Ishikawa (cell line): Measurements from ENCODE around the gene PFDN5.

Source experiments
- CEBPB ChIP-seq: IDR thresholded peaks from 2 replicates; pipeline ENCODE4 v1.6.1; 2012
- CREB1 ChIP-seq: IDR thresholded peaks from 2 replicates; pipeline ENCODE4 v1.6.1; 2012; ENCODE audit warnings: low read depth
- EGR1 ChIP-seq: IDR thresholded peaks from 2 replicates; pipeline ENCODE4 v1.6.1; 2012
- EP300 ChIP-seq: IDR thresholded peaks from 2 replicates; pipeline ENCODE4 v1.6.1; 2012; ENCODE audit warnings: borderline replicate concordance
- FOXM1 ChIP-seq: IDR thresholded peaks from 2 replicates; pipeline ENCODE4 v1.6.1; 2012; ENCODE audit warnings: low read depth, borderline replicate concordance
- MAX ChIP-seq: IDR thresholded peaks from 2 replicates; pipeline ENCODE4 v1.6.1; 2012
- NFIC ChIP-seq: IDR thresholded peaks from 2 replicates; pipeline ENCODE4 v1.6.1; 2012
- RAD21 ChIP-seq: IDR thresholded peaks from 2 replicates; pipeline ENCODE4 v1.6.1; 2012; ENCODE audit warnings: low read depth
- REST ChIP-seq: IDR thresholded peaks from 2 replicates; pipeline ENCODE4 v1.6.1; 2012; ENCODE audit warnings: low read depth, mild to moderate bottlenecking
- TAF1 ChIP-seq: IDR thresholded peaks from 2 replicates; pipeline ENCODE4 v1.6.1; 2012; ENCODE audit warnings: low read depth, mild to moderate bottlenecking
- TCF12 ChIP-seq: IDR thresholded peaks from 2 replicates; pipeline ENCODE4 v1.6.1; 2012; ENCODE audit warnings: low read depth
- TEAD4 ChIP-seq: IDR thresholded peaks from 2 replicates; pipeline ENCODE4 v1.6.1; 2012
- USF1 ChIP-seq: IDR thresholded peaks from 2 replicates; pipeline ENCODE4 v1.6.1; 2012
- YY1 ChIP-seq: IDR thresholded peaks from 2 replicates; pipeline ENCODE4 v1.6.1; 2012; ENCODE audit warnings: low read depth
- ZBTB7A ChIP-seq: IDR thresholded peaks from 2 replicates; pipeline ENCODE4 v1.6.1; 2012; ENCODE audit warnings: low read depth

PFDN5 gene

GRCh38 chr12:53302903-53303302, 7.6 kb downstream of the PFDN5 start:
- TF ChIP-seq YY1 (no peak), RAD21 (no peak), EGR1 (no peak), REST (no peak), TCF12 (no peak), CEBPB (no peak), ZBTB7A (no peak), FOXM1 (no peak), TEAD4 (no peak)

- no peak for TF ChIP-seq NFIC
- TF ChIP-seq FOXM1: no peak
- no peak for TF ChIP-seq ZBTB7A
- no peak for TF ChIP-seq CEBPB
- TF ChIP-seq CREB1: no peak
- TF ChIP-seq EGR1: no peak
- no peak for TF ChIP-seq YY1
- TF ChIP-seq TEAD4: no peak
- TF ChIP-seq USF1: no peak
- no peak for TF ChIP-seq MAX
- TF ChIP-seq REST: no peak
- no peak for TF ChIP-seq TCF12
- TF ChIP-seq RAD21: no peak
- TF ChIP-seq EP300: no peak
- no peak for TF ChIP-seq TAF1
These were observed 11.5 kb downstream of the PFDN5 start for GRCh38 chr12:53306826-53307225.

- TF ChIP-seq CREB1: no peak
- no peak for TF ChIP-seq TCF12
- TF ChIP-seq EP300: no peak
These were observed 12.9 kb downstream of the PFDN5 start for GRCh38 chr12:53308276-53308675.

- TF ChIP-seq REST (no peak), USF1 (no peak), TEAD4 (no peak), FOXM1 (no peak), EGR1 (no peak), EP300 (no peak), MAX (no peak), TAF1 (no peak), YY1 (no peak), NFIC (no peak), TCF12 (no peak), RAD21 (no peak), CREB1 (no peak), CEBPB (no peak), ZBTB7A (no peak)
These were observed 18.7 kb downstream of the PFDN5 start for GRCh38 chr12:53313996-53314395.
